Measurements from ENCODE around the gene EML4. TPM values are rescaled to one million over a fixed set of nuclear protein-coding genes. Genes with fewer than 3 reads are reported as not detected.

The EML4 gene
- total RNA-seq, 1 donor from 2014 or later: 7.9 TPM

DNA sequence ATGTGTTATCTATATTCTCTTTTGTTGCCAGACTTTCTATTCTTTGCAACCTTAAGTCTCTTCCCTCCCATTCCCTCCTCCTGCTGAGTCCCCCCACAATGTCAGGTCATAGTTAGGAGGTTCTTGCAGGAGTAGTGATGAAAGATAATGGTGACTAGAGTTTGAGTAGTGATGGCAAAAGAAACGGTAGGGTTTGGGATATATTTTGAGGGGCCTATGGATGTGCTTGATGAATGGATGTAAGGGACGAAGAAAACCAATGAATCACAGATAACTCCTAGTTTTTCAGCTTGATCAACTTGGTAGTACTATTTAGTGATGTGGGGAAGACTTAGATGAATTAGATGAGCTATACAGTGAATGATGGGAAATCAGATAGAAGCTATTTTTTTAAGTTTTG is 21.0 kb downstream of the EML4 start:
- DNase-seq (ENCODE audit: low spot score): no peak

GRCh38 chr2:42191285-42192009 is 22.3 kb downstream of the EML4 start:
- DNase-seq (ENCODE audit: low spot score): no peak
- intact Hi-C loops (cut with DNase I): no loop called here

More for the DNA sequence above, 21.0 kb downstream of the EML4 start:
- intact Hi-C loops (cut with DNase I): no loop called here

DNA sequence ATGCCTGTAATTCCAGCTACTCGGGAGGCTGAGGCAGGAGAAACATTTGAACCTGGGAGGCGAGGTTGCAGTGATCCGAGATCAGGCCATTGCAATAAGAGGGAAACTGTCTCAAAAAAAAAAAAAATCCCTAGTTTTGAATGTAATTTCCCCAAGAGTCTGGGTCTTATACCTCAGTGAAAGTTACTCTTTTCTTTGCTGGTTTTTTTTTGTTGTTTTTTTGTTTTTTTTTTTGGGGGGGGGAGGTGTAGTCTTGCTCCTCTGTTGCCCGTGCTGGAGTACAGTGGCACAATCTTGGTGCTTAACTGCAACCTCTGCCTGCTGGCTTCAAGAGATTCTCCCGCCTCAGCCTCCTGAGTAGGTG is 22.8 kb downstream of the EML4 start:
- DNase-seq (ENCODE audit: low spot score): no peak
- intact Hi-C loops (cut with DNase I): no loop called here

DNA sequence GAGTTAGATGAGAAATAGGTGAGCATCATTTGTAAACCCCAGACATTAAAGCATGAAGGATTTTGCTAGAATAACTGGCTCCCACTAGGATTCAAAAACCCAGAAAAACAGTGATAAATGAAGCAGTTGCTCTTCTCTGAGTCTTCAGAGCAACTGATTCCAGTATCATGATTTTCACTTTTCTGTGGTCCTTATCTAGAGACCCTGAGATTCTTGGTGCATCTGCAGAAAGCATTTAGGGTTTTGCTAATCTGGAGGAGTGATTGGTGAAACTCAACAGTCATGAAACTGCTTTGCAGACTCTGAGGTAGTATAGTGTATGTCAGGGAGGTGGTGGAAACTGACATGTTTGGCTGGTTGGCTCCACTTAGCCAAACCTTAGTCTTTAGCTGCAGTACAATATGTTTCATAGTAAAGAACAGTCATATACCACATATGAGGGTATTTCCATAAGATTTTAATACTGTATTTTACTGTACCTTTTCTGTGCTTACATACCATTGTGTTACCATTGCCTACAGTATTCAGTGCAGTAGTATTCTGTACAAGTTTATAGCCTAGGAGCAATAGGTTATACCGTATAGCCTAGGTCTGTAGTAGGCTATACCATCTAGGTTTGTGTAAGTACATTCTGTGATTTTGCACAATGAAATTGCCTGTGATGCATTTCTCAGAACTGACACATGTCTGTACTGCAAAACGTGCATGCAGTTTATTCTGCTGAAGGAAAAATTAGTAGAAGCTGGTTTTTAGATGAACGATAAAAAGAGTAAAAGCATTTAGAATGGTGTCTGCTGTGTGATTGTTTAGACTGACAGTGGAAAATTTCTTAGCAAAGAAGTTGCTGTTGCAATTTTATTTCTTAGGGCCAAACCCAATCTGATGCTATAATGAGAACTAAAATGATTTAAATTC is 23.8 kb downstream of the EML4 start:
- DNase-seq (ENCODE audit: low spot score): no peak
- intact Hi-C loops (cut with DNase I): no loop called here

DNA sequence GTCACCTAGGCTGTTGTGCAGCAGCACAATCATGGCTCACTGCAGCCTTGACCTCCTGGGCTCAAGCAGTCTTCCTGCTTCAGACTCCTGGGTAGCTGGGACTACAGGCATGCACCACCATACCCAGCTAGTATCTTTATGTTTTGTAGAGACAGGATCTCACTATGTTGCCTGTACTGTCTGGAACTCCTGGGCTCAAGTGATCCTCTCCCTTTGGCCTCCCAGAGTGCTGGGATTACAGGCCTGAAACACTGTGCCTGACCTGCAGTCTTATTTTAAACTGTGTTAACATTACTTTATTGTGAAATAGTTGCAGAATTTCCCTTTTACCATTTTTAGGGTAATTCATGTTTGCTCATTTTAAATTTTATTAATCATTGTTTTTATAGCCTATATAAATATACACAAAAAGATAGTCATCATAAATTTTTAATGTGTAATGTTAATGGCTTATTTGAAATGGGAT is 24.6 kb downstream of the EML4 start:
- no peak for DNase-seq (ENCODE audit: low spot score)
- intact Hi-C loops (cut with DNase I): no loop called here

- intact Hi-C loops (cut with DNase I): no loop called here
Measured at GRCh38 chr2:42194428-42194827, 25.3 kb downstream of the EML4 start.

DNA sequence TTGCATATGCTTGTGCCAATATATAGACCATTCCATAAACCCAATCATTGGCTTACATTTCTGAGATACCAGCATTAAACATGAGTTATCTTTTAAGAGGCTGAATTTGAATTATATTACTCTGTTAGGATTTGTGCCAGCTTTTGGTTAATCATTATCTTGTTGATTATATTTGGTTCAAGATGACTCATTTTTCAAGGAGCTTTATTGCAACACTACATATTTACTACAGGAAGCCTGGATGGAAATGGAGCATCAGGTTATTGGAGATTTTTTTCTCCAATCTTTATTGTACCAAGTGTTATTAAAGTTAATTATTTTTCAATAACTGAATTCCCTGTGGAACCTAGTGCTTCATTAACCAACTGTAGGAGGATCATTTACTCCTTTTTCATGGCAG is 26.4 kb downstream of the EML4 start:
- no peak for DNase-seq (ENCODE audit: low spot score)
- intact Hi-C loops (cut with DNase I): no loop called here

More at GRCh38 chr2:42194428-42194827, 25.3 kb downstream of the EML4 start:
- no peak for DNase-seq (ENCODE audit: low spot score)

DNA sequence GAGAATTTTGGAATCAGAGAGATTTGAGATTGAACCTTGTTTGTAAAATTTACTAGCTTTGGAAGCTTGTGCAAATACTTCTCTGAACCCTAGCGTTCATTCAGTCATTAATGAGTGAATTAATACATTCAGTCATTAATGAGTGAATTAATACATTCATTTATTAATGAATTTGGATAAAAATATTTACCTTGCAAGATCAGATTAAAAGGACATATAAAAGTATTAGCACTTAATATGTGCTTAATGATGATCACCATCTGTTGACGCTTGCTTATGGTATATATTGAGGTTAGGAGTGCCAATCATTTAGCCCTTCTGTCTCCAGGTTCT is 26.9 kb downstream of the EML4 start:
- DNase-seq (ENCODE audit: low spot score): no peak
- intact Hi-C loops (cut with DNase I): loop anchor here (1.0 kb wide), 1 partner anchor 100 kb away; no protein-coding TSS in a partner anchor

- no peak for DNase-seq (ENCODE audit: low spot score)
- intact Hi-C loops (cut with DNase I): loop anchor here (1.0 kb wide), 1 partner anchor 100 kb away; no protein-coding TSS in a partner anchor
Measured at GRCh38 chr2:42196403-42197267, 27.5 kb downstream of the EML4 start.

DNA sequence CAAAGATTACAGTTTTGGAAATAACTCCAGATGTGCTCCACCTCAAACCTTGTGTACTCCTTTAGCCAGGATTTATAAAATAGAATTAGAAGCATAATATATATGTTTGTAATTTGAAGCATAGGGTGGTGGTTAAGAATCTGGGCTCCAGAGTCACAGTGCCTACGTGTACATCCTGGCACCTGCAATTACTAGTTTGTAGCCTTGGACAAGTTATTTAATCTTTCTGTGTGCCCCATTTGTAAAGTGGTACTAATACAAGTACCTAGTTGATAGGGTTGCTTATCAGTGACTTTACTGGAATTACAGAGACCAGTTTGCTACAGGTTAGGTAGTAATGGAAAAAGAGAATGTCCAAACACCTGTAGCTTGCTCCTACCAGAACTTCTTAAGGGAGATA is 28.6 kb downstream of the EML4 start:
- intact Hi-C loops (cut with DNase I): no loop called here
- no peak for DNase-seq (ENCODE audit: low spot score)

DNA sequence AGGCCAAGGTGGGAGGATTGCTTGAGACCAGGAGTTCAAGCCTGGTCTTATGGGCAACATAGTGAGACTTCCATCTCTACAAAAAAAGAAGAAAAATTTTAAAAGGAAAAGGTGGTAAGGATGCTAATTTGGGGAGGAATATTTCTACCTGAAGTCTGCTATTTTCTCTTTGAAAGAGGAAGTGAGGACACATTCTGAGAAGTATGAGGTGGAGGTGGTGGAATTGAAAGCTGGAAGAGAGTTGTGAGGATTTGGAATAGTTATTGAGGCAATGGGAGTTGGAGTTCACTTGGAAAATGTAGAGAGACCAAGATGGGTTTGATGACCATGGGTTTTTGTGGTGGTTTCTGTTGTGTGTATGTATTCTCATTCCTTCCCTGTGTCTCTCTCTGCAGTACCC is 29.3 kb downstream of the EML4 start:
- DNase-seq (ENCODE audit: low spot score): no peak
- intact Hi-C loops (cut with DNase I): no loop called here

DNA sequence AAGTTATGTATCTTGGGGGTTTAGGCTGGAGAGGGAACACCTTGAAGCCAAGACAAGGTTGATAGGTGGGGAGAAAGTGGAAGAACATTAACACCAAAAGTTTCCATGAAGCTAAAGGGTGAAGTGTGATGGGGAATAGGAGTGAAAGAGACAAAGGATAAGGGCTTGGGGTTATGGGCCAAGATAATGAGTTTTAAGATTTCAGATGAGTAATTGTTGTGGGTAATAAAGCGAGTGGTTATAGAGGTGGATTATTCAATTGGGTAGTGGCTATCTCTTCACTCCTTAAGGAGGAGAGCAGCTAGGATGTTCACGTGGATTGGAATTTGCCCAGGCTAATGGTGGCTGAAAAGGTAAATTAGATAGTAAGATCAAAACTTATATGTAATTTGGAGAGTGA is 29.8 kb downstream of the EML4 start:
- DNase-seq (ENCODE audit: low spot score): no peak
- intact Hi-C loops (cut with DNase I): no loop called here

DNA sequence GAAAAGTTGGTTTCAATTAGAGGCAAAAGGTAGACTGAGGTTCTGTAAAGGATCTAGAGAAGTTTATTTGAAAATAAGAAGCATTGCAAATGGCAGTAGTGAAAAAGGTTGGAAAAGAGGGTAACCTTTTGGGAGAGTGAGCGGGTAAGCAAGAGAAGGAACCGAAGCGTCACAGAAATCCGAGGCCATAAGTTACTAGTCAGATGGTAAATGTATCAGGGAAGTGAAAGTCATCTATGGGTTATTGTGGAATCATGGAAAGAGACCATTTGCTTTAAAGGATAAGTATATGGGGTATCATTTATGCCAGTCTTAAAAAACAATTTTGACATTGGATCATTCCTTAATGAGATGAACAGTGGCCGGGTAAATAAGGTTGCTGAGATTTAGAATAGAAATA is 30.5 kb downstream of the EML4 start:
- intact Hi-C loops (cut with DNase I): no loop called here

DNA sequence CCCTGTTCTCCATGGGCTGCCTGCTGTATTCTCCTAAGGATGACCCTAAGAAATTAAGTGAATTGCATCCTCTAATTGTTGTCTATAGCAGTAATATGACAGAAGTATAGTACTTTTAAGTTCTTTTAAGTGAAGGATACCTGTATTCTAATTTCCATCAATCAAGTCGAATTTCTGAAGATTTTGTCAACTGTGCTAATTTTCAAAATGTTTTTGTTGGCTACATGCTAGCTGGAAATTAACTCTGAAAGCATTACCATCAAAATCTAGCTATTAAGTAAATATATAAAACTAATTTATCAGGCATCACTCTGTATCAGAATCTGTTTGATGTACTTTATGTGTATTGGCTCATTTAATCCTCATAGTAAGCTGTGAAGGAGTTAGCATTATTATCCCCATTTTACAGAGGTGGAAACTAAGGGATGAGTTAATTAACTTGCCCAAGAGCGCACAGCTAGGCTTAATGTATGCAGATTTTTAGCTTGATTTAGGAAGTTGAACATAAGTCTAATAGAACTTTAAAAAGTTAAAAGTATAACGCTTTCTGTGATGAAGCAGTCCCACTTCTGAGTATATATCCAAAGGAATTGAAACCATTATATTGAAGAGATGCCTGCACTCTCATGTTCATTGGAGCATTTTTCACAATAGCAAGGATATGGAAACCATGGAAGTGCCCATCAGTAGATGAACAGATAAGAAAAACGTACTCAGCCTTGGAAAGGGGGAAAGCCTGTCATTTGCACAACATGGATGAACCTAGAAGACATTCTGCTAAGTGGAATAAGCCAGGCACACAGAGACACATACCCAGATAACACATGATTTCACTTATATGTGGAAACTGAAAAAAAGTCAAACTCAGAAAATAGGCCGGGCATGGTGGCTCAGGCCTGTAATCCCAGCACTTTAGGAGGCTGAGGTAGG is 32.0 kb downstream of the EML4 start:
- DNase-seq (ENCODE audit: low spot score): no peak
- intact Hi-C loops (cut with DNase I): no loop called here

More for the DNA sequence above, 30.5 kb downstream of the EML4 start:
- DNase-seq (ENCODE audit: low spot score): no peak

- no peak for DNase-seq (ENCODE audit: low spot score)
- intact Hi-C loops (cut with DNase I): no loop called here
Measured at GRCh38 chr2:42202634-42203008, 33.5 kb downstream of the EML4 start.

DNA sequence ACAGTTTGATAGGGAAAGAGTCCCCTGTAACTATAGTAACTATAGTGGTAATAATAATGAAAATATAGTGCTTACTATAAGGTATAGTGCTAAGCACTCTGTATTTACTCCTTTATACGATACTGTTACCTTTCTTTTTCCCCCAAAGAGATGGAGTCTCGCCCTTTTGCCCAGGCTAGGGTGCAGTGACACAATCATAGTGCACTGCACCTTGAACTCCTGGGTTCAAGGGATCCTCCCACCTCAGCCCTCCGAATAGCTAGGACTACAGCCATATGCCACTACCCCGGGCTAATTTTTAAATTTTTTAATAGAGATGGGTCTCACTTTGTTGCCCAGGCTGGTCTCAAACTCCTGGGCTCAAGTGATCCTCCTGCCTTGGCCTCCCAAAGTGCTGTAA is 34.6 kb downstream of the EML4 start:
- intact Hi-C loops (cut with DNase I): no loop called here
- DNase-seq (ENCODE audit: low spot score): no peak

DNA sequence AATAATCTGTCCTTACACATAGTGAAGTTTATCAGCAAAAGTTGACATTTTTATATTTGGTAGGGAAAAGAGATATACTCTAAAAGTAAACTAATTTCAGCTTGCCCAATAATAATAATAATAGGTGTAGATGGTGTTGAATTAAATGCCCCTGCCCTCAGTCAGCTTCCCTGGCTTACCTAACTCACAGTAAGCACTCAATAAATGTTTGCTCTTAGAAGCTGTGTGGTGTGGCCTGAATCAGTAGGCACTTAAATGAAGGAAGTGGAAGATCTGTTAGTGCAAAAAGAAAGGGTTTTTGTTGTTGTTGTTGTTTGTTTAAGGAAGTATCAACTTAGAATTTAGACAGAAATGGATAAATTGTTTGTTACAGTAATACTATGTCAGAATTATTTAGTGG is 36.2 kb downstream of the EML4 start:
- intact Hi-C loops (cut with DNase I): no loop called here

DNA sequence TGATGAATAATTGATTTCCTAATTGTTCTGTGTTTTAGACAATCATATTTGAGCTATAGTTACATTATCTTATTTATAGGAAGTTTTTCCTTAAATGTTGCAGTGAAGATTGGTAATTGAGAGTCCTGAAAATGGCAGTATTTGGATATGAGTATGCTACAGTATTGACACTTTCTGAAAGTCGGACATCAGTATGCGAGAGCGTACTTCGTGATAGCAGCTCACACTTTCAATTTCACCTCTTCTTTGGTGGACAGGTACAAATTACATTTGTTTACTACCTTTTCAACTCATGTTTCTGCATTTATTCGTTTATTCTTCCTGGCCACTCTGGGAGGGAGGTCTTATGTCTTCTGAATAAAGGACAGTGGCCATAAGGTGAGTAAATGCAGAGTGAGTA is 38.7 kb downstream of the EML4 start:
- intact Hi-C loops (cut with DNase I): no loop called here

More for the DNA sequence above, 36.2 kb downstream of the EML4 start:
- DNase-seq (ENCODE audit: low spot score): no peak

DNA sequence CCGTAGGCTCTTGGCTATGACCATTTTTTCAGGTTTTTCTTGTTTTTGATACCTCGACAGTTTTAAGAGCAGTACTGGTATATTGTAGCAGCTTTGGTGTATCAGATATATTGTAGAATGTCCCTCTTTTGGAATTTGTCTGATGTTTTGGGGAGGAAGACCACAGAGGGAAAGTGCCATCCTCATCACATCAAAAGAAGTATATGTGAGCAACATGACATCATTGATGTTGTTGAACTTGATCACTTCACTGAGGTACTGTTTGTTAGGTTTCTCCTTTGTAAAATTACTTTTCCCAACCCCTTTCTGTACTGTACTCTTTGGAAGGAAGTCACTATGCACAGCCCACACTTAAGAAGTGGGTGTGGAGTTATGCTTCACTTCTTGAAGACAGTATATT is 41.0 kb downstream of the EML4 start:
- intact Hi-C loops (cut with DNase I): no loop called here

More for the DNA sequence above, 38.7 kb downstream of the EML4 start:
- DNase-seq (ENCODE audit: low spot score): no peak

More for the DNA sequence above, 41.0 kb downstream of the EML4 start:
- no peak for DNase-seq (ENCODE audit: low spot score)
